Measurements from ENCODE around the gene CLCN4.

CLCN4 gene

GRCh38 chrX:10111364-10112148 lies 45.2 kb upstream of the CLCN4 start:
- peak; percentile 57 for DNase-seq (ENCODE audit: low spot score)
- in situ Hi-C loops (cut with MboI; ENCODE audit: low sequenced_read_pairs, unreplicated experiment): no loop called here
- TF ChIP-seq CTCF (IDR thresholded peaks at IDR 0.05; ENCODE audit: borderline replicate concordance, control extremely low read depth, extremely low read depth, insufficient read depth, missing control alignments): no peak

DNA sequence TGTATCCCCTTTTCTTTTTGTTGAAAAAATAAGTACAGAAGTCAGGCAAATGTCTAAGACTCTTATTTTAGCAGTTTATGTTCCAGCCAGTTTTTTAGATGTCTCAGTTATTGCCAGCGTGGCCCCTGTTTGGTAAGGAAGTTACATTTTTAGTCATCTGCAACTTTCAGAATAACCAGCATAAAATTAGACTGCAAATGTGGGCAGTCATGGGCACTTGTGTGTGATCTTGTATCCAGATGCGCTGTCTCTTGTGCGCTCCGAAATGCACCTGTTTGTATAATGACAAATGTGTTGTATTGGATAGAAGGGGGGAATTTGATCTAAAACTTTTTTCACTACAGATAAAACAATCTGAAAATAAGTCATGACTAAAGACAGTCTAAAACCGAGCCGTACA lies 44.3 kb upstream of the CLCN4 start:
- no peak for DNase-seq (ENCODE audit: low spot score)
- no peak for TF ChIP-seq CTCF (IDR thresholded peaks at IDR 0.05; ENCODE audit: borderline replicate concordance, control extremely low read depth, extremely low read depth, insufficient read depth, missing control alignments)
- in situ Hi-C loops (cut with MboI; ENCODE audit: low sequenced_read_pairs, unreplicated experiment): no loop called here

GRCh38 chrX:10115082-10115481 lies 41.7 kb upstream of the CLCN4 start:
- no peak for DNase-seq (ENCODE audit: low spot score)
- in situ Hi-C loops (cut with MboI; ENCODE audit: low sequenced_read_pairs, unreplicated experiment): loop anchor here (5.0 kb wide), 1 partner anchor 118 kb away; no protein-coding TSS in a partner anchor
- TF ChIP-seq CTCF (IDR thresholded peaks at IDR 0.05; ENCODE audit: borderline replicate concordance, control extremely low read depth, extremely low read depth, insufficient read depth, missing control alignments): no peak

DNA sequence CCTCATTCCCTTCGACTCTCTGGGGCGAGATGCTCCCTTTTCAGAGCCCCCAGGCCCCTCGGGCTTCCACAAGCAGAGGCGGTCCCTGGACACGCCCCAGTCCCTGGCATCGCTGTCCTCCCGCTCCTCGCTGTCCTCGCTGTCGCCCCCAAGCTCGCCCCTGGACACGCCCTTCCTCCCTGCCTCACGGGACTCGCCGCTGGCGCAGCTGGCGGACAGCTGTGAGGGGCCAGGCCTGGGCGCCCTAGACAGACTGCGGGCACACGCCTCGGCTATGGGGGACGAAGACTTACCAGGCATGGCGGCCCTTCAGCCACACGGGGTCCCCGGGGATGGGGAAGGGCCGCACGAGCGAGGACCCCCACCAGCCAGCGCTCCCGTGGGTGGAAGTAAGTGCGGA lies 39.5 kb upstream of the CLCN4 start:
- no peak for TF ChIP-seq CTCF (IDR thresholded peaks at IDR 0.05; ENCODE audit: borderline replicate concordance, control extremely low read depth, extremely low read depth, insufficient read depth, missing control alignments)
- DNase-seq (ENCODE audit: low spot score): no peak
- in situ Hi-C loops (cut with MboI; ENCODE audit: low sequenced_read_pairs, unreplicated experiment): loop anchor here (5.0 kb wide), 1 partner anchor 120 kb away; no protein-coding TSS in a partner anchor

GRCh38 chrX:10117864-10118377 lies 38.9 kb upstream of the CLCN4 start:
- no peak for TF ChIP-seq CTCF (IDR thresholded peaks at IDR 0.05; ENCODE audit: borderline replicate concordance, control extremely low read depth, extremely low read depth, insufficient read depth, missing control alignments)
- in situ Hi-C loops (cut with MboI; ENCODE audit: low sequenced_read_pairs, unreplicated experiment): loop anchor here (5.0 kb wide), 1 partner anchor 121 kb away; no protein-coding TSS in a partner anchor
- no peak for DNase-seq (ENCODE audit: low spot score)

DNA sequence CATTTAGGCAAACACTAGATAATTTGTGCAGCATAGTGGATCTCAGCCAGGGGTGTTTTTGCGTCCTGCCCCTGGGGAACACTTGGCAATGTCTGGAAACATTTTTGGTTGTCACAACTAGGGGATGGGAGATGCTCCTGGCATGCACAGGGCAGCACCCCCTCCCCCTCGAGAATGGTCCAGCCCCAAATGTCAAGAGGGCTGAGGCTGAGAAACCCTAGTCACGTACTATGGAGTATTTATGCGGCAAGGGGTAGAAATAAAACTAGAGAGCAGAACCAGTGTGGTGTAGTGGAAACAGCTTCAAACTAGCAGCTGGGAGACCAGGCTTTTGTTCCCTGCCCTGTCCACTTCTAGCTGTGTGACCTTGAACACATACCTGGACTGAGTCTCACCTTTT lies 38.2 kb upstream of the CLCN4 start:
- in situ Hi-C loops (cut with MboI; ENCODE audit: low sequenced_read_pairs, unreplicated experiment): loop anchor here (5.0 kb wide), 1 partner anchor 121 kb away; no protein-coding TSS in a partner anchor
- DNase-seq (ENCODE audit: low spot score): no peak
- no peak for TF ChIP-seq CTCF (IDR thresholded peaks at IDR 0.05; ENCODE audit: borderline replicate concordance, control extremely low read depth, extremely low read depth, insufficient read depth, missing control alignments)
